Ectodermal cell (in vitro differentiated cells): Measurements from ENCODE around the gene CDKL5.
"Not testable (repeated sequence)": the region's sequence is repeated elsewhere in the genome, so short reads cannot be mapped to it uniquely, and the experiment has no call there.

Experiments used
- H3K27ac ChIP-seq: 2 replicates; pipeline ENCODE4 v1.7.0; 2013; ENCODE audit warnings: mild to moderate bottlenecking, low read depth, low read length; ENCODE audit not compliant: insufficient read depth, poor library complexity, severe bottlenecking
- H3K27me3 ChIP-seq: 2 replicates; pipeline ENCODE4 v1.7.0; 2013; ENCODE audit warnings: mild to moderate bottlenecking, low read length; ENCODE audit not compliant: insufficient read depth, control insufficient read depth, poor library complexity, severe bottlenecking
- H3K36me3 ChIP-seq: one replicate; pipeline ENCODE4 v1.7.0; 2013; ENCODE audit warnings: low read length; ENCODE audit not compliant: control insufficient read depth, insufficient read depth
- H3K4me1 ChIP-seq: one replicate; pipeline ENCODE4 v1.7.0; 2013; ENCODE audit warnings: low read length; ENCODE audit not compliant: control insufficient read depth, insufficient read depth
- H3K4me3 ChIP-seq: 2 replicates; pipeline ENCODE4 v1.7.0; 2013; ENCODE audit warnings: low read depth, low read length, control low read depth; ENCODE audit not compliant: insufficient read depth
- H3K9me3 ChIP-seq: 2 replicates; pipeline ENCODE4 v1.7.0; 2013; ENCODE audit warnings: mild to moderate bottlenecking, low read length, moderate library complexity; ENCODE audit not compliant: control insufficient read depth
- WGBS, 2 experiments: methylation state at CpG; one replicate each; pipeline ENCODE4 v1.1.7; 2013; ENCODE audit warnings: missing lambda C conversion rate in 2 of 2; 5-methylcytosine and 5-hydroxymethylcytosine counted together

The CDKL5 gene

DNA sequence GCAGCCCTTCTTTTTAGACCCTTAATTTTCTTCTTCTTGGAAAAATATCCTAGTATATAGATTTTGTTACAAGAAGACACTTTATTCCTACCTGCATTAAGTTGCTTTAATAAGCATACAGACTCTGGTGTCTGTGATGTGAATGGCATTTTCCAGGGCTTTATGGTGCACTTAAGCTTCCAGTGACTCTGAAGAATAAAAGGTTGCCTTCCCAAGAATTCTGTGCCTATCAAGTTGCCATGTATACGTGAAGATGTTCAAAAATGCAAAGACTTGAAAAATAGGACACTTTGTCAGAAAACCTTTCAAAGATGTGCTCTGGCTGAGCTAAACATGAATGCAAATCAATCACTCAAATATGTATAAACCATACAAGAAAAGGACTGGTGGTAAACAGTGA lies 135.6 kb downstream of the CDKL5 start:
- 89 to 100% methylated on average over 1 of the region's 1 CpG for WGBS, 2 experiments
- H3K27ac ChIP-seq: no peak overlapping the region
- no peaks in the 10 kb centered on the region for H3K4me1 ChIP-seq
- no peaks in the 10 kb centered on the region for H3K9me3 ChIP-seq
- H3K4me3 ChIP-seq: no peak overlapping the region
- H3K27me3 ChIP-seq: no peaks in the 10 kb centered on the region
- no peaks in the 10 kb centered on the region for H3K36me3 ChIP-seq

DNA sequence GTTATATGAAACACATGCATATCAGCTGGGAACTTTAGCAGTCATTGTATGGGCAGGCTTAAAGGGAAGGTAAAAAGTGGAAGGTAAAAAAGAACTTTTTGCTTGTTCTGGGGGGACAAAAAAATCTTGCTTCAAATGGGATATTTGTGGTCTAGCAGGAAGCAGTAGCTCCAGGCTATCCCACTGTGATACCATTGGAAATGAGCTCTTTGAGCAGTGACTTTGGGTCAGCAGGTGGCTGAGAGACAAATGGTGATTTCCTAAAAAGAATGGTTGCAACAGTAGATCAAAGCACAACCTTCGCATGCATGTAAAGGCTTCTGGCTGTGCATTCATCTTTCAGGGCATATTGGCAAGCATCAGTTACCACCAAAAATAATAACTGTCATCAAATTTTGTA lies 140.3 kb downstream of the CDKL5 start:
- H3K36me3 ChIP-seq: no peaks in the 10 kb centered on the region
- 60 to 75% methylated on average over 1 of the region's 1 CpG for WGBS, 2 experiments
- H3K4me1 ChIP-seq: no peaks in the 10 kb centered on the region
- no peaks in the 10 kb centered on the region for H3K27me3 ChIP-seq
- H3K27ac ChIP-seq: no peak overlapping the region
- no peaks in the 10 kb centered on the region for H3K9me3 ChIP-seq
- H3K4me3 ChIP-seq: no peak overlapping the region

- Histone ChIP-seq H3K36me3 (no peaks in the 10 kb centered on the region), H3K4me1 (no peaks in the 10 kb centered on the region), H3K9me3 (no peaks in the 10 kb centered on the region), H3K27me3 (no peaks in the 10 kb centered on the region), H3K27ac (no peak overlapping the region), H3K4me3 (no peak overlapping the region)
- 93 to 98% methylated on average over 3 of the region's 3 CpGs for WGBS, 2 experiments
Observed at GRCh38 chrX:18566748-18567147, 141.3 kb downstream of the CDKL5 start.

DNA sequence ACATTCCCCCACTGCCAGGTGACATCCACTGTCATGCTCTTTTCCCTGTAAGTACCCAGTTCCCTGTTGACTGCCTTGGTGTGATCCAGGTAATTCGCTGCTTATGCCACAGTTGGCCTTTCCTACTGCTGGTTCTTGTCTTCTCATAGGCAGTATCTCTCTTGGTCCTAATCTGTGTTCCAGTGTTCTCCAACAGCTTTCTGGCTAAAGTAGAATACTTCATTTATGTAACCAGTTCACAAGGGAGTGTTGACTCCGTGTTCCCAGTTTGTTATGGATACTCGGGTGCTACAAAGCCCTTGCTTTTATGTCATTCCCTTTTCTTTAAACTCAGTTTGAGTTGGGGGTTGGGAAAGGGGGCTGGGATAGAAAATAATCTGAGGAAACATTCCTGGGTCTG lies 148.1 kb downstream of the CDKL5 start:
- Histone ChIP-seq H3K27ac (no peak overlapping the region), H3K4me3 (no peak overlapping the region), H3K27me3 (no peaks in the 10 kb centered on the region), H3K36me3 (no peaks in the 10 kb centered on the region), H3K4me1 (no peaks in the 10 kb centered on the region), H3K9me3 (no peaks in the 10 kb centered on the region)
- WGBS, 2 experiments: 78 to 88% methylated on average over 2 to 3 of the region's 3 CpGs

DNA sequence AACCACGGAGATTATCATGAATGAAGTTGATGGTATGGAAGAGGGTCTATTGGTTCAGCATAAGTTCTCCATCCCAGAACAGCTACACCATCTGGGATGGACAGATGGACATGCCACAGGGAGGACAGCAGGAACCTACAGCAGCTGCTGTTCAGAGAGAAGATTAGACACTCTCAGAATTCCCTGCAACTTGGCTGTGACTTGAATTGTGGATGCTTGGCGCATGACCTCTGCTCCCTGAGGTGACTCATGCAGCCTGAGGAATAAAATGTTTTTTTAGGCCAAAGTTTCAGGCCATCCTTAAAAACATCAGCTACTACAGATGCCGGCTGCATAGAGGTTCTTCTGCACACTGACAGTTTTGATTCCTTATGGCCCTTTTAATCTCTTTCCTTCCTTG lies 149.2 kb downstream of the CDKL5 start:
- Histone ChIP-seq H3K4me1 (no peaks in the 10 kb centered on the region), H3K4me3 (no peak overlapping the region), H3K27ac (no peak overlapping the region), H3K36me3 (no peaks in the 10 kb centered on the region), H3K27me3 (no peaks in the 10 kb centered on the region), H3K9me3 (no peaks in the 10 kb centered on the region)
- 92 to 94% methylated on average over 1 to 2 of the region's 3 CpGs for WGBS, 2 experiments

GRCh38 chrX:18575744-18576143 lies 150.3 kb downstream of the CDKL5 start:
- H3K27ac ChIP-seq: no peak overlapping the region
- H3K9me3 ChIP-seq: no peaks in the 10 kb centered on the region
- no peaks in the 10 kb centered on the region for H3K36me3 ChIP-seq
- no peak overlapping the region for H3K4me3 ChIP-seq
- H3K27me3 ChIP-seq: no peaks in the 10 kb centered on the region
- WGBS, 2 experiments: 83 to 100% methylated on average over 1 of the region's 1 CpG
- H3K4me1 ChIP-seq: no peaks in the 10 kb centered on the region

GRCh38 chrX:18577400-18577799 lies 152.0 kb downstream of the CDKL5 start:
- Histone ChIP-seq H3K27me3 (no peaks in the 10 kb centered on the region), H3K27ac (no peak overlapping the region), H3K4me3 (no peak overlapping the region), H3K36me3 (no peaks in the 10 kb centered on the region), H3K9me3 (no peaks in the 10 kb centered on the region), H3K4me1 (no peaks in the 10 kb centered on the region)
- 92 to 94% methylated on average over 3 to 4 of the region's 4 CpGs for WGBS, 2 experiments

- no peaks in the 10 kb centered on the region for H3K27me3 ChIP-seq
- H3K36me3 ChIP-seq: no peaks in the 10 kb centered on the region
- no peaks in the 10 kb centered on the region for H3K9me3 ChIP-seq
- no peak overlapping the region for H3K4me3 ChIP-seq
- H3K27ac ChIP-seq: no peak overlapping the region
- 75 to 88% methylated on average over 1 of the region's 2 CpGs for WGBS, 2 experiments
- H3K4me1 ChIP-seq: no peaks in the 10 kb centered on the region
Observed at GRCh38 chrX:18578546-18578945, 153.1 kb downstream of the CDKL5 start.

DNA sequence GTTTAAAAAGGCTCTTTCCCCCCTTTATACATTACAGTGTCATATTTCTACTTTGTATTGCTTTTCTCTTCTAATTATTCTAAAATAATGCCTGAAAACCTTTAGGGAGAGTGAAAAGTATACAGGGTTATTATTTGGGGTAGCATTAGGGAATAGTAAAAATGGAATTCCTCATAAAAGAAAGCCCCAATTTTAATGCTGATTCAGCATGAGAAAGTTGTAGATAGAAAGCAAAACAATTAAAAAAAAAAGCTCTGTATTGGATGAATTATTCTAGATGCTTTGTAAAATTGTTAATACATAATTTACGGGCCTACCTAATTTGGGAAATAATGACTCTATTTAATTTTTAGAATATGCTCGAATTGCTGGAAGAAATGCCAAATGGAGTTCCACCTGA lies 154.1 kb downstream of the CDKL5 start:
- 100% methylated on average over 2 of the region's 2 CpGs; no CpG with 5 or more reads in 1 of the 2 experiments for WGBS, 2 experiments
- Histone ChIP-seq H3K27me3 (no peaks in the 10 kb centered on the region), H3K4me3 (no peak overlapping the region), H3K9me3 (no peaks in the 10 kb centered on the region), H3K4me1 (no peaks in the 10 kb centered on the region), H3K36me3 (no peaks in the 10 kb centered on the region), H3K27ac (no peak overlapping the region)

- H3K4me1 ChIP-seq: no peaks in the 10 kb centered on the region
- H3K9me3 ChIP-seq: no peaks in the 10 kb centered on the region
- H3K36me3 ChIP-seq: no peaks in the 10 kb centered on the region
- H3K4me3 ChIP-seq: no peak overlapping the region
- 79 to 80% methylated on average over 1 to 2 of the region's 6 CpGs for WGBS, 2 experiments
- H3K27ac ChIP-seq: no peak overlapping the region
- no peaks in the 10 kb centered on the region for H3K27me3 ChIP-seq
Observed at GRCh38 chrX:18582910-18583493, 157.6 kb downstream of the CDKL5 start.

DNA sequence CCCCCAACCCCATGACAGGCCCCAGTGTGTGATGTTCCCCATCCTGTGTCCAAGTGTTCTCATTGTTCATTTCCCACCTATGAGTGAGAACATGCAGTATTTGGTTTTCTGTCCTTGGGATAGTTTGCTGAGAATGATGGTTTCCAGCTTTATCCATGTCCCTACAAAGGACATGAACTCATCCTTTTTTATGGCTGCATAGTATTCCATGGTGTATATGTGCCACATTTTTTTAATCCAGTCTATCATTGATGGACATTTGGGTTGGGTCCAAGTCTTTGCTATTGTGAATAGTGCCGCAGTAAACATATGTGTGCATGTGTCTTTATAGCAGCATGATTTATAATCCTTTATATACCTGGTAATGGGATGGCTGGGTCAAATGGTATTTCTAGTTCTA lies 163.9 kb downstream of the CDKL5 start:
- H3K9me3 ChIP-seq, H3K4me3 ChIP-seq, H3K4me1 ChIP-seq, H3K36me3 ChIP-seq, H3K27me3 ChIP-seq, H3K27ac ChIP-seq: not testable (repeated sequence)
- no CpG with 5 or more reads among the region's 1 CpG for WGBS, 2 experiments
